ENCODE results near the gene CAMKMT. TPM values are rescaled to one million over a fixed set of nuclear protein-coding genes. Genes with fewer than 3 reads are reported as not detected.

Gene CAMKMT
- total and polyA plus RNA-seq, 2 donors (not counting 1 experiment from before 2014, with no cell fraction given): 6.2 to 23.3 TPM

DNA sequence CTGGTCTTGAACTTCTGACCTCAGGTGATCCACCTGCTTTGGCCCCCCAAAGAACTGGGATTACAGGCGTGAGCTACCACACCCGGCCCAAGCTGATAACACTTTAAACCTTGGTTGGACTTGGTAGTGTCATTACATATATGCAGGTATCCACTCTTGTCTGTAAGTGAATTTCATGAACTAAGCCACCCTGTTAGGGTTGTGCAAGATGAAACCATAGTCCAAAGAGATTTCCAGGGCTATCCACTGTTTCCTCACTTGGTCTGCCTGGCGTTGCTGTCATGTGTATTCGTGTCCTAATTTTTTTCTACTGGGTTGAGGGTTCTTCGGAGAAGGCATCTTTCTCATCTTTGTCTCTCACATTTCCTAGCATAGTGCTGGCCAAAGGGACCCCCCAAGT, 203.0 kb downstream of the CAMKMT start:
- H4K20me1 ChIP-seq (ENCODE audit: control insufficient read depth, insufficient read depth, low read length, poor library complexity, severe bottlenecking): no peaks in the 10 kb centered on the region
- CTCF ChIA-PET: interaction anchor here (1.2 kb wide), 1 partner anchor 174 kb away, joined by 3 read pairs; no protein-coding TSS in a partner anchor
- TF ChIP-seq, protein P1, sequence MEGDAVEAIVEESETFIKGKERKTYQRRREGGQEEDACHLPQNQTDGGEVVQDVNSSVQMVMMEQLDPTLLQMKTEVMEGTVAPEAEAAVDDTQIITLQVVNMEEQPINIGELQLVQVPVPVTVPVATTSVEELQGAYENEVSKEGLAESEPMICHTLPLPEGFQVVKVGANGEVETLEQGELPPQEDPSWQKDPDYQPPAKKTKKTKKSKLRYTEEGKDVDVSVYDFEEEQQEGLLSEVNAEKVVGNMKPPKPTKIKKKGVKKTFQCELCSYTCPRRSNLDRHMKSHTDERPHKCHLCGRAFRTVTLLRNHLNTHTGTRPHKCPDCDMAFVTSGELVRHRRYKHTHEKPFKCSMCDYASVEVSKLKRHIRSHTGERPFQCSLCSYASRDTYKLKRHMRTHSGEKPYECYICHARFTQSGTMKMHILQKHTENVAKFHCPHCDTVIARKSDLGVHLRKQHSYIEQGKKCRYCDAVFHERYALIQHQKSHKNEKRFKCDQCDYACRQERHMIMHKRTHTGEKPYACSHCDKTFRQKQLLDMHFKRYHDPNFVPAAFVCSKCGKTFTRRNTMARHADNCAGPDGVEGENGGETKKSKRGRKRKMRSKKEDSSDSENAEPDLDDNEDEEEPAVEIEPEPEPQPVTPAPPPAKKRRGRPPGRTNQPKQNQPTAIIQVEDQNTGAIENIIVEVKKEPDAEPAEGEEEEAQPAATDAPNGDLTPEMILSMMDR (IDR thresholded peaks at IDR 0.05): no peak
- TF ChIP-seq EZH2 (IDR thresholded peaks at IDR 0.05; ENCODE audit: borderline replicate concordance, insufficient read depth, low read depth, low read length, poor library complexity, severe bottlenecking): no peak
- no peak overlapping the region for H3K9ac ChIP-seq (ENCODE audit: low read length)
- intact Hi-C loops (cut with micrococcal nuclease): no loop called here
- no peaks in the 10 kb centered on the region for H3K79me2 ChIP-seq (ENCODE audit: control insufficient read depth, insufficient read depth, low read length)
- no peaks in the 10 kb centered on the region for H3K27me3 ChIP-seq (replicated peaks in 1 of 4; ENCODE audit: control extremely low read depth in 1 of 4, control insufficient read depth in 3 of 4, insufficient read depth in 4 of 4, low read length in 3 of 4)
- no peaks in the 10 kb centered on the region for H3K9me3 ChIP-seq (ENCODE audit: control extremely low read depth in 1 of 3, control insufficient read depth in 2 of 3, insufficient read depth in 1 of 3, low read length in 2 of 3)
- no peaks in the 10 kb centered on the region for H3K9me3 Mint-ChIP-seq (ENCODE audit: insufficient read depth)
- no peak overlapping the region for H3K4me3 ChIP-seq (ENCODE audit: control extremely low read depth in 1 of 5, extremely low read depth in 1 of 5, insufficient read depth in 1 of 5, low read depth in 2 of 5, low read length in 4 of 5)
- H3K27me3 Mint-ChIP-seq: no peaks in the 10 kb centered on the region
- H3K4me2 ChIP-seq (replicated peaks; ENCODE audit: low read depth, low read length, poor library complexity, severe bottlenecking): no peak overlapping the region
- H3K36me3 ChIP-seq (replicated peaks in 1 of 2; ENCODE audit: control extremely low read depth in 1 of 2, control insufficient read depth in 1 of 2, extremely low read depth in 1 of 2, insufficient read depth in 2 of 2, low read length in 1 of 2): no peaks in the 10 kb centered on the region
- no peaks in the 10 kb centered on the region for H3K4me1 ChIP-seq (ENCODE audit: control insufficient read depth in 2 of 2, insufficient read depth in 2 of 2, low read length in 2 of 2)
- H3K27ac ChIP-seq (ENCODE audit: low read length in 2 of 2): no peak overlapping the region
- H3K4me1 Mint-ChIP-seq: no peaks in the 10 kb centered on the region
- H2AFZ ChIP-seq (ENCODE audit: insufficient read depth, low read depth, low read length, poor library complexity, severe bottlenecking): no peak overlapping the region
- POLR2A ChIA-PET: no interaction called here
- WGBS (ENCODE audit: insufficient coverage): 79% methylated on average over 2 of the region's 5 CpGs
- DNase-seq: no peak
- H3K4me3 Mint-ChIP-seq: no peak overlapping the region
- no peak overlapping the region for H3K27ac Mint-ChIP-seq
- ATAC-seq (ENCODE audit: low read depth): no peak

DNA sequence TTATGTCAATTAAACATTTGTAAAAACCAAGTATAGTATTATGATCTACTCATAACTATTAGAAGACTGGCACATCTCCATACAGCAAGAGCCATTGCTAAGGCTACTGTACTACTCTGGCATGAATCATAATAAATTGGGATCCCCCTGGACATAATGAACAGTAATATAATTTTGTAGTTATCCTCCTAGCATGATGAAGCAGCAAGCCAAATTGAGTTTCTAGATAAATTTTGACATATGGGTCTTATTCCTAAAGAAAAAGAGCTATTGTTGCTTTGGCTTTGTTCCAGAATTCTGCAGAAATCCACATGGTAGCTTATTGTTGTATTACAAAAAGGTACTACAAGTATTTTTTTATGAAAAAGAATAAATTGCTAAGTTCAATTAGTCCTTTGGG, 204.3 kb downstream of the CAMKMT start:
- no peaks in the 10 kb centered on the region for H3K36me3 ChIP-seq (replicated peaks in 1 of 2; ENCODE audit: control extremely low read depth in 1 of 2, control insufficient read depth in 1 of 2, extremely low read depth in 1 of 2, insufficient read depth in 2 of 2, low read length in 1 of 2)
- no peak overlapping the region for H2AFZ ChIP-seq (ENCODE audit: insufficient read depth, low read depth, low read length, poor library complexity, severe bottlenecking)
- H3K4me1 Mint-ChIP-seq: no peaks in the 10 kb centered on the region
- no peaks in the 10 kb centered on the region for H3K27me3 ChIP-seq (replicated peaks in 1 of 4; ENCODE audit: control extremely low read depth in 1 of 4, control insufficient read depth in 3 of 4, insufficient read depth in 4 of 4, low read length in 3 of 4)
- no peak for ATAC-seq (ENCODE audit: low read depth)
- H3K4me3 Mint-ChIP-seq: no peak overlapping the region
- ChIA-PET POLR2A (no interaction called here), CTCF (no interaction called here)
- H3K27me3 Mint-ChIP-seq: no peaks in the 10 kb centered on the region
- H3K4me1 ChIP-seq (ENCODE audit: control insufficient read depth in 2 of 2, insufficient read depth in 2 of 2, low read length in 2 of 2): no peaks in the 10 kb centered on the region
- no peak overlapping the region for H3K4me2 ChIP-seq (replicated peaks; ENCODE audit: low read depth, low read length, poor library complexity, severe bottlenecking)
- H3K4me3 ChIP-seq (ENCODE audit: control extremely low read depth in 1 of 5, extremely low read depth in 1 of 5, insufficient read depth in 1 of 5, low read depth in 2 of 5, low read length in 4 of 5): no peak overlapping the region
- no peaks in the 10 kb centered on the region for H4K20me1 ChIP-seq (ENCODE audit: control insufficient read depth, insufficient read depth, low read length, poor library complexity, severe bottlenecking)
- H3K27ac Mint-ChIP-seq: no peak overlapping the region
- TF ChIP-seq EZH2 (IDR thresholded peaks at IDR 0.05; ENCODE audit: borderline replicate concordance, insufficient read depth, low read depth, low read length, poor library complexity, severe bottlenecking): no peak
- TF ChIP-seq, protein P1 (IDR thresholded peaks at IDR 0.05): no peak
- H3K27ac ChIP-seq (ENCODE audit: low read length in 2 of 2): no peak overlapping the region
- intact Hi-C loops (cut with micrococcal nuclease): no loop called here
- H3K79me2 ChIP-seq (ENCODE audit: control insufficient read depth, insufficient read depth, low read length): no peaks in the 10 kb centered on the region
- no peaks in the 10 kb centered on the region for H3K9me3 Mint-ChIP-seq (ENCODE audit: insufficient read depth)
- H3K9ac ChIP-seq (ENCODE audit: low read length): no peak overlapping the region
- DNase-seq: no peak
- H3K9me3 ChIP-seq (ENCODE audit: control extremely low read depth in 1 of 3, control insufficient read depth in 2 of 3, insufficient read depth in 1 of 3, low read length in 2 of 3): no peaks in the 10 kb centered on the region

All from B cell (primary cell).